Suppressor macrophage treated with lipopolysaccharide for 1 hour (primary cell): ENCODE data around the gene KY.
"Not testable (repeated sequence)": the region's sequence is repeated elsewhere in the genome, so short reads cannot be mapped to it uniquely, and the experiment has no call there.

Source experiments
- DNase-seq, 3 donors: peaks; one replicate each; pipeline ENCODE4 v3.0.0-alpha.2; 2020 to 2022

The KY gene

GRCh38 chr3:134600685-134601463, 49.9 kb downstream of the KY start:
- DNase-seq, result peak; percentile 68 to 90 (median 81)

GRCh38 chr3:134600206-134600605, 50.6 kb downstream of the KY start:
- no peak for DNase-seq

- peak; percentile 60 to 72 (median 61) for DNase-seq
Measured at GRCh38 chr3:134598763-134599545, 51.9 kb downstream of the KY start.

GRCh38 chr3:134597390-134597970, 53.3 kb downstream of the KY start:
- no peak for DNase-seq

- DNase-seq, result peak; percentile 56 to 69 (median 63)
Measured at GRCh38 chr3:134594986-134595385, 55.8 kb downstream of the KY start.

- DNase-seq, result peak in 2 of 3 donors; percentile 34 to 49
Measured at GRCh38 chr3:134594331-134594741, 56.5 kb downstream of the KY start.

GRCh38 chr3:134592806-134593205, 58.0 kb downstream of the KY start:
- DNase-seq, result no peak

- DNase-seq, result no peak
Measured at GRCh38 chr3:134590766-134591165, 60.1 kb downstream of the KY start.

- DNase-seq, result no peak
Measured at GRCh38 chr3:134579141-134579665, 71.6 kb downstream of the KY start.

GRCh38 chr3:134576831-134577230, 74.0 kb downstream of the KY start:
- DNase-seq, result no peak

GRCh38 chr3:134576426-134576825, 74.4 kb downstream of the KY start:
- DNase-seq, result no peak

GRCh38 chr3:134569899-134570298, 80.9 kb downstream of the KY start:
- not testable (repeated sequence) for DNase-seq

GRCh38 chr3:134568790-134569189, 82.0 kb downstream of the KY start:
- no peak for DNase-seq

GRCh38 chr3:134567605-134568004, 83.2 kb downstream of the KY start:
- no peak for DNase-seq

GRCh38 chr3:134564991-134565390, 85.8 kb downstream of the KY start:
- DNase-seq, result no peak

GRCh38 chr3:134563601-134564000, 87.2 kb downstream of the KY start:
- no peak for DNase-seq

- DNase-seq, result no peak
Measured at GRCh38 chr3:134562055-134562454, 88.8 kb downstream of the KY start.

GRCh38 chr3:134559591-134559990, 91.2 kb downstream of the KY start:
- DNase-seq, result no peak
